Breast epithelium (tissue), 3 donors: ENCODE data around the gene SLC8A3.

Experiments
- CTCF ChIP-seq, 3 donors: fragments of 450-650 bp; IDR thresholded peaks; one replicate each; pipeline ENCODE4 v1.5.1; 2016 to 2017; ENCODE audit warnings: antibody characterized with exemption in 3 of 3, mild to moderate bottlenecking in 3 of 3, moderate library complexity in 3 of 3
- POLR2AphosphoS5 ChIP-seq, 3 donors: sonication (generic); formaldehyde crosslinking; IDR thresholded peaks; one replicate each; pipeline ENCODE4 v1.6.1; 2017; ENCODE audit warnings: antibody characterized with exemption in 3 of 3

- TF ChIP-seq POLR2AphosphoS5 (IDR thresholded peaks at IDR 0.05) (no peak), CTCF (IDR thresholded peaks at IDR 0.05) (no peak)
These were observed 154.5 kb downstream of the SLC8A3 start for GRCh38 chr14:70034257-70034656.
